ENCODE results near the gene FBN1.

Gene FBN1

GRCh38 chr15:48595981-48596380, 49.5 kb downstream of the FBN1 start:
- H3K4me1 ChIP-seq (ENCODE audit: low read length), result no peaks in the 10 kb centered on the region
- no peak overlapping the region for H3K27ac ChIP-seq (ENCODE audit: low read length)
- TF ChIP-seq EZH2phosphoT487 (IDR thresholded peaks at IDR 0.05; ENCODE audit: low read length) (no peak), EZH2 (optimal IDR thresholded peaks at IDR 0.05; ENCODE audit: low read depth, low read length) (no peak), CTCF (IDR thresholded peaks at IDR 0.05; ENCODE audit: low read length) (no peak)
- H3K4me2 ChIP-seq (ENCODE audit: low read depth, low read length), result no peak overlapping the region
- H3K4me3 ChIP-seq (ENCODE audit: low read length), result no peak overlapping the region
- no peak overlapping the region for H3K9ac ChIP-seq (ENCODE audit: low read length)
- no peaks in the 10 kb centered on the region for H3K9me2 ChIP-seq (replicated peaks; ENCODE audit: insufficient read depth, low read length)
- H3F3A ChIP-seq (ENCODE audit: insufficient read depth, low read length), result no peaks in the 10 kb centered on the region
- no peaks in the 10 kb centered on the region for H3K79me2 ChIP-seq (ENCODE audit: low read length)
- DNase-seq, result no peak
- no peaks in the 10 kb centered on the region for H3K9me3 ChIP-seq (replicated peaks; ENCODE audit: insufficient read depth, low read length)
- H4K20me1 ChIP-seq (ENCODE audit: insufficient read depth, low read length), result no peaks in the 10 kb centered on the region
- no peak overlapping the region for H2AFZ ChIP-seq (ENCODE audit: low read length)
- no peaks in the 10 kb centered on the region for H3K36me3 ChIP-seq (replicated peaks; ENCODE audit: insufficient read depth, low read length)
- no peaks in the 10 kb centered on the region for H3K27me3 ChIP-seq (replicated peaks; ENCODE audit: insufficient read depth, low read length)

DNA sequence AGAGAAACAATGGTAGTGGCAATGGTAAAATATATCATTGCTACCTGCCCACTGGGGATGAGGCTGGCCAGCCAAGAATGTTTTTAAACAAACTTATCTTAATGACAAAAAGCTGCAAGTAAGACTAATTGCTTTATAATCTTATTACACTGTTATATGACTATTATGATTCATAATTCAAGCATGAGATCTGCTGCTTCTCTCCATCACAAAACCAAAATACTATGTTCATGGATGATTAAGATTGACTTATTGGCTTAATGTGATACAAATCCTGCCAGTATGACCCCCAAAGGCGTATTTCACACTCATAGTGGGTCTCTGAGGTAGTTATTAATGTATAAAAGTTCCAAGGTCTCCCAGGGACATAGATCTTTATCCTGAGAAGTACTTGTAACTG, 52.6 kb downstream of the FBN1 start:
- H3K27ac ChIP-seq (ENCODE audit: low read length), result no peak overlapping the region
- no peak overlapping the region for H3K9ac ChIP-seq (ENCODE audit: low read length)
- no peaks in the 10 kb centered on the region for H3K9me3 ChIP-seq (replicated peaks; ENCODE audit: insufficient read depth, low read length)
- no peak for TF ChIP-seq EZH2 (optimal IDR thresholded peaks at IDR 0.05; ENCODE audit: low read depth, low read length)
- H3K4me3 ChIP-seq (ENCODE audit: low read length), result no peak overlapping the region
- no peaks in the 10 kb centered on the region for H3K27me3 ChIP-seq (replicated peaks; ENCODE audit: insufficient read depth, low read length)
- H3F3A ChIP-seq (ENCODE audit: insufficient read depth, low read length), result no peaks in the 10 kb centered on the region
- H3K79me2 ChIP-seq (ENCODE audit: low read length), result no peaks in the 10 kb centered on the region
- H3K4me2 ChIP-seq (ENCODE audit: low read depth, low read length), result no peak overlapping the region
- H3K4me1 ChIP-seq (ENCODE audit: low read length), result no peaks in the 10 kb centered on the region
- DNase-seq, result no peak
- H3K36me3 ChIP-seq (replicated peaks; ENCODE audit: insufficient read depth, low read length), result no peaks in the 10 kb centered on the region
- H2AFZ ChIP-seq (ENCODE audit: low read length), result no peak overlapping the region
- H4K20me1 ChIP-seq (ENCODE audit: insufficient read depth, low read length), result no peaks in the 10 kb centered on the region
- no peaks in the 10 kb centered on the region for H3K9me2 ChIP-seq (replicated peaks; ENCODE audit: insufficient read depth, low read length)

DNA sequence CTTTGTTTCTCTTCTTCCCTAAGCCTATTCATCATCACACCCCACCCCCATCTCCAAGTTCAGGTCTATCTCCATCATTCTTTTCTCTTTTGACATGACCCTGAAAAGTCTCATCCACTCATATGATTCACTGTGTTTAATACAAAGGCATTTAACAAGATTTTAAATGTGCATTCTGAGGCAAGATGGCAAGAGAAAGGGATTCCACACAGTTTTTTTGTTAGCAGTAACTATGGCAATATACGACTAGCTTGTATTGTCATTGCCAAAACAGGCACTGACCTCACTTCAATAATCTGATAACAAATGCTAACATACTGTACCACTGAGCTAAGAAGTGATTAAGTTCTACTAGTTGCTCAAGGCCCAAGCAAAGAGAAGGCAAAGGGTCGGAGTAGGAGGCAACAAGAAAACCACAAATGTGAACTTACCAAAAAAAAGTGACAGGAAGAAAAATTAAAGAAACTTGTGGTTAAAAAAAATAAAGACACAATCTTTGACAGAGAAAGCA, 53.2 kb downstream of the FBN1 start:
- Histone ChIP-seq H3K9me3 (replicated peaks; ENCODE audit: insufficient read depth, low read length) (no peaks in the 10 kb centered on the region), H3K9me2 (replicated peaks; ENCODE audit: insufficient read depth, low read length) (no peaks in the 10 kb centered on the region), H3K4me3 (ENCODE audit: low read length) (no peak overlapping the region), H2AFZ (ENCODE audit: low read length) (no peak overlapping the region), H3K4me2 (ENCODE audit: low read depth, low read length) (no peak overlapping the region), H3F3A (ENCODE audit: insufficient read depth, low read length) (no peaks in the 10 kb centered on the region), H3K36me3 (replicated peaks; ENCODE audit: insufficient read depth, low read length) (no peaks in the 10 kb centered on the region), H4K20me1 (ENCODE audit: insufficient read depth, low read length) (no peaks in the 10 kb centered on the region), H3K9ac (ENCODE audit: low read length) (no peak overlapping the region), H3K4me1 (ENCODE audit: low read length) (no peaks in the 10 kb centered on the region), H3K27ac (ENCODE audit: low read length) (no peak overlapping the region), H3K27me3 (replicated peaks; ENCODE audit: insufficient read depth, low read length) (no peaks in the 10 kb centered on the region), H3K79me2 (ENCODE audit: low read length) (no peaks in the 10 kb centered on the region)
- no peak for DNase-seq
- TF ChIP-seq EZH2 (optimal IDR thresholded peaks at IDR 0.05; ENCODE audit: low read depth, low read length) (no peak), EZH2phosphoT487 (IDR thresholded peaks at IDR 0.05; ENCODE audit: low read length) (no peak), CTCF (IDR thresholded peaks at IDR 0.05; ENCODE audit: low read length) (no peak)

GRCh38 chr15:48590723-48591122, 54.8 kb downstream of the FBN1 start:
- DNase-seq, result no peak
- Histone ChIP-seq H3K4me1 (ENCODE audit: low read length) (no peaks in the 10 kb centered on the region), H3K9me2 (replicated peaks; ENCODE audit: insufficient read depth, low read length) (no peaks in the 10 kb centered on the region), H4K20me1 (ENCODE audit: insufficient read depth, low read length) (no peaks in the 10 kb centered on the region), H3K9me3 (replicated peaks; ENCODE audit: insufficient read depth, low read length) (no peaks in the 10 kb centered on the region), H3F3A (ENCODE audit: insufficient read depth, low read length) (no peaks in the 10 kb centered on the region), H3K79me2 (ENCODE audit: low read length) (no peaks in the 10 kb centered on the region), H2AFZ (ENCODE audit: low read length) (no peak overlapping the region), H3K36me3 (replicated peaks; ENCODE audit: insufficient read depth, low read length) (no peaks in the 10 kb centered on the region), H3K27me3 (replicated peaks; ENCODE audit: insufficient read depth, low read length) (no peaks in the 10 kb centered on the region), H3K4me2 (ENCODE audit: low read depth, low read length) (no peak overlapping the region), H3K27ac (ENCODE audit: low read length) (no peak overlapping the region), H3K9ac (ENCODE audit: low read length) (no peak overlapping the region), H3K4me3 (ENCODE audit: low read length) (no peak overlapping the region)
- TF ChIP-seq EZH2 (optimal IDR thresholded peaks at IDR 0.05; ENCODE audit: low read depth, low read length) (no peak), EZH2phosphoT487 (IDR thresholded peaks at IDR 0.05; ENCODE audit: low read length) (no peak), CTCF (IDR thresholded peaks at IDR 0.05; ENCODE audit: low read length) (no peak)

Measured in MM.1S (cell line).